Common myeloid progenitor, CD34-positive (primary cell): ENCODE results near the gene ZNF341.

Experiments used
- CTCF ChIA-PET: fragments of 350-600 bp; sonication (Branson Sonifier 250); formaldehyde crosslinking; loops from one replicate; lab custom pipeline; 2021; ENCODE audit warnings: antibody characterized with exemption; lab: Charles Lee
- POLR2A ChIA-PET: fragments of 350-600 bp; sonication (Branson Sonifier 250); formaldehyde crosslinking; loops from one replicate; lab custom pipeline; 2021; ENCODE audit warnings: antibody characterized with exemption; lab: Charles Lee
- DNase-seq, 3 donors: peaks; one replicate each; pipeline versions ENCODE4 v3.0.0 to v3.0.0-alpha.2; 2013
- H3K27ac ChIP-seq, 2 experiments: 1 replicate in 1 of 2; 2 replicates in 1 of 2; pipeline ENCODE4 v1.7.0; 2013; ENCODE audit warnings: inconsistent platforms in 2 of 2, low read length in 2 of 2, mild to moderate bottlenecking in 2 of 2, low read depth in 1 of 2, moderate library complexity in 1 of 2; ENCODE audit not compliant: severe bottlenecking in 2 of 2, insufficient read depth in 1 of 2, poor library complexity in 1 of 2
- H3K27me3 ChIP-seq, 5 experiments: replicated peaks in 2 of 5; 1 replicate in 3 of 5; 2 replicates in 2 of 5; pipeline versions ENCODE4 v1.6.1 to v1.7.0; 2013; ENCODE audit warnings: low read length in 4 of 5, mild to moderate bottlenecking in 2 of 5, moderate library complexity in 2 of 5, inconsistent platforms in 1 of 5; ENCODE audit not compliant: insufficient read depth in 5 of 5, control insufficient read depth in 4 of 5
- H3K36me3 ChIP-seq, 4 experiments: 1 replicate in 2 of 4; 2 replicates in 2 of 4; pipeline versions ENCODE4 v1.6.1 to v1.7.0; 2013; ENCODE audit warnings: low read length in 3 of 4, control low read depth in 1 of 4, mild to moderate bottlenecking in 1 of 4; ENCODE audit not compliant: control insufficient read depth in 4 of 4, insufficient read depth in 4 of 4
- H3K4me1 ChIP-seq, 4 experiments: 1 replicate in 3 of 4; 2 replicates in 1 of 4; pipeline versions ENCODE4 v1.6.1 to v1.7.1; 2013; ENCODE audit warnings: low read length in 3 of 4, mild to moderate bottlenecking in 3 of 4, control low read depth in 1 of 4, inconsistent platforms in 1 of 4, moderate library complexity in 1 of 4; ENCODE audit not compliant: control insufficient read depth in 4 of 4, insufficient read depth in 4 of 4; ENCODE audit errors: control extremely low read depth in 1 of 4
- H3K4me3 ChIP-seq, 7 experiments: 1 replicate in 4 of 7; 2 replicates in 3 of 7; pipeline versions ENCODE4 v1.5.1 to v1.7.0; 2013; ENCODE audit warnings: mild to moderate bottlenecking in 7 of 7, low read length in 6 of 7, moderate library complexity in 6 of 7, inconsistent platforms in 2 of 7, low read depth in 2 of 7, control low read depth in 1 of 7; ENCODE audit not compliant: insufficient read depth in 4 of 7, control insufficient read depth in 1 of 7; ENCODE audit errors: extremely low read depth in 1 of 7
- H3K9me3 ChIP-seq, 5 experiments: 1 replicate in 4 of 5; 2 replicates in 1 of 5; pipeline versions ENCODE4 v1.6.1 to v1.7.1; 2013; ENCODE audit warnings: low read length in 4 of 5, mild to moderate bottlenecking in 2 of 5, inconsistent platforms in 1 of 5, low read depth in 1 of 5, moderate library complexity in 1 of 5; ENCODE audit not compliant: control insufficient read depth in 4 of 5, insufficient read depth in 2 of 5; ENCODE audit errors: control extremely low read depth in 1 of 5
- WGBS: methylation state at CpG from one replicate; pipeline ENCODE4 v1.1.5; 2013; ENCODE audit not compliant: insufficient coverage; 5-methylcytosine and 5-hydroxymethylcytosine counted together

The ZNF341 gene

GRCh38 chr20:33787253-33787891 is 55.6 kb downstream of the ZNF341 start:
- WGBS, result 47% methylated on average over 6 of the region's 9 CpGs
- Histone ChIP-seq H3K27me3 (no peaks in the 10 kb centered on the region), H3K9me3 (no peaks in the 10 kb centered on the region), H3K4me3 (no peak overlapping the region), H3K27ac (no peak overlapping the region), H3K36me3 (peaks cover 0 to 5% (median 2%) of the 10 kb centered on the region in 4 experiments), H3K4me1 (peaks cover 3 to 11% (median 8%) of the 10 kb centered on the region in 4 experiments)
- DNase-seq, result no peak
- ChIA-PET POLR2A (no interaction called here), CTCF (interaction anchor here (0.8 kb wide), 1 partner anchor 11 kb away, joined by 3 read pairs; no protein-coding TSS in a partner anchor)

- Histone ChIP-seq H3K4me1 (peaks cover 3 to 13% (median 8%) of the 10 kb centered on the region in 4 experiments), H3K4me3 (no peak overlapping the region), H3K27ac (no peak overlapping the region), H3K27me3 (no peaks in the 10 kb centered on the region), H3K36me3 (peaks cover 0 to 5% (median 1%) of the 10 kb centered on the region in 4 experiments), H3K9me3 (no peaks in the 10 kb centered on the region)
- ChIA-PET POLR2A (no interaction called here), CTCF (interaction anchor here (1.0 to 1.6 kb wide), 2 partner anchors 18 to 204 kb away, joined by 3 read pairs; no protein-coding TSS in a partner anchor)
- no peak for DNase-seq
- 98% methylated on average over 12 of the region's 12 CpGs for WGBS
These were observed 56.7 kb downstream of the ZNF341 start for GRCh38 chr20:33788351-33789049.

- H3K27me3 ChIP-seq, result no peaks in the 10 kb centered on the region
- WGBS, result 97% methylated on average over 11 of the region's 11 CpGs
- DNase-seq, result no peak
- no peak overlapping the region for H3K27ac ChIP-seq
- H3K36me3 ChIP-seq, result peaks cover 0 to 5% (median 1%) of the 10 kb centered on the region in 4 experiments
- ChIA-PET CTCF (interaction anchor here (1.0 to 1.6 kb wide), 2 partner anchors 18 to 204 kb away, joined by 3 read pairs; no protein-coding TSS in a partner anchor), POLR2A (no interaction called here)
- H3K4me1 ChIP-seq, result peaks cover 3 to 13% (median 8%) of the 10 kb centered on the region in 4 experiments
- no peak overlapping the region for H3K4me3 ChIP-seq
- no peaks in the 10 kb centered on the region for H3K9me3 ChIP-seq
These were observed 57.5 kb downstream of the ZNF341 start for GRCh38 chr20:33789109-33789857.

- Histone ChIP-seq H3K4me3 (no peak overlapping the region), H3K9me3 (no peaks in the 10 kb centered on the region), H3K36me3 (peaks cover 0 to 5% (median 1%) of the 10 kb centered on the region in 4 experiments), H3K27me3 (no peaks in the 10 kb centered on the region), H3K27ac (no peak overlapping the region), H3K4me1 (peaks cover 3 to 13% (median 8%) of the 10 kb centered on the region in 4 experiments)
- WGBS, result 90% methylated on average over 2 of the region's 5 CpGs
- DNase-seq, result no peak
- CTCF ChIA-PET, result interaction anchor here (1.0 kb wide), 1 partner anchor 203 kb away, joined by 3 read pairs; no protein-coding TSS in a partner anchor
- POLR2A ChIA-PET, result no interaction called here
These were observed 58.0 kb downstream of the ZNF341 start for GRCh38 chr20:33789858-33790182.

- Histone ChIP-seq H3K27me3 (no peaks in the 10 kb centered on the region), H3K27ac (no peak overlapping the region), H3K36me3 (peaks cover 0 to 5% (median 1%) of the 10 kb centered on the region in 4 experiments), H3K9me3 (no peaks in the 10 kb centered on the region), H3K4me3 (no peak overlapping the region), H3K4me1 (peaks cover 3 to 13% (median 8%) of the 10 kb centered on the region in 4 experiments)
- no peak for DNase-seq
- ChIA-PET POLR2A (no interaction called here), CTCF (interaction anchor here (1.2 kb wide), 1 partner anchor 37 kb away, joined by 3 read pairs; no protein-coding TSS in a partner anchor)
- WGBS, result 98% methylated on average over 11 of the region's 11 CpGs
These were observed 58.8 kb downstream of the ZNF341 start for GRCh38 chr20:33790566-33790965.

GRCh38 chr20:33791021-33791420 is 59.2 kb downstream of the ZNF341 start:
- Histone ChIP-seq H3K9me3 (no peaks in the 10 kb centered on the region), H3K36me3 (peaks cover 0 to 5% (median 1%) of the 10 kb centered on the region in 4 experiments), H3K4me3 (no peak overlapping the region), H3K27me3 (no peaks in the 10 kb centered on the region), H3K27ac (no peak overlapping the region), H3K4me1 (peaks cover 3 to 13% (median 8%) of the 10 kb centered on the region in 4 experiments)
- DNase-seq, result no peak
- CTCF ChIA-PET, result interaction anchor here (1.2 kb wide), 2 partner anchors 37 to 63 kb away, joined by 3 read pairs; no protein-coding TSS in a partner anchor
- 98% methylated on average over 31 of the region's 31 CpGs for WGBS
- POLR2A ChIA-PET, result no interaction called here
